ENCODE measurements around the gene RAC3. TPM values are rescaled to one million over a fixed set of nuclear protein-coding genes. Genes with fewer than 3 reads are reported as not detected.

RAC3 gene
- polyA plus RNA-seq, 1 donor (not counting 4 experiments of a cell fraction or from before 2014, with no cell fraction given), result 12.3 TPM

DNA sequence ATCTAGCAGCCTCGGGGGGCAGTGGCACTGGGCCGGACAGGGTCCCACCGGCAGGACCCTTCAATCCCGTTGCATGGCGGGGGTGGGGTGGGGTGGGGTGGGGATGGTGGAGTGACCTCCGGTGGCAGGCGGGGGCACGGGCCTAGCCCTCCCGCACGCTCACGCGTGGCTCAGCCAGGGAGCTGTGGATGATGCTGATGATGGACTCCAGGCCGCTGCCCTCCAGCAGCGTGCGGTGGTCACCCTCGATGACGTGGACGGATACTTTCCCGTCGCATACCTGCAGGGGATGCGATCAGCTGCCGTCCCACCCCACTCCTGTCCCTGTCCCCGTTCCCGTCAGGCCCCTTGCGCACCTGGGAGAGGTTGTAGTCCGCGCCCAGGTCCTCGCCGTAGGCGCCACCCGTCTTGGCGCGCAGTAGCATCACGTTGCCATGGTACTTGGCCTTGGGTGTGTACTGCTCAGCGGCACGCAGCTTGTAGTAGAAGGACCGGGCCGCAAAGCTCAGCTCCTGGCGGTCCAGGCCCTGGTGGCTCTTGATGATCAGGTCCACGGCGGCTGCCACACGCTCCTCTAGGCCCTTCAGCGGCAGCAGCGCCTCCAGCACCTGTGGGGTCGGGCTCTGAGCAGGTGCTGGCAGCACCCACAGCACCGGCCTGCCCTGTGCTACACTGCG lies 47.7 kb downstream of the RAC3 start:
- Histone ChIP-seq H3K27ac (ENCODE audit: control insufficient read depth, insufficient read depth, low read length) (no peak overlapping the region), H3K9ac (ENCODE audit: control insufficient read depth, extremely low read depth, insufficient read depth, low read length) (no peak overlapping the region), H3K9me3 (ENCODE audit: control insufficient read depth, low read depth, low read length) (no peaks in the 10 kb centered on the region), H4K20me1 (ENCODE audit: control insufficient read depth, extremely low read depth, insufficient read depth, low read length) (peaks cover 22% of the 10 kb centered on the region), H3K9me1 (ENCODE audit: control insufficient read depth, extremely low read depth, insufficient read depth, low read length) (no peaks in the 10 kb centered on the region), H3K36me3 (ENCODE audit: control insufficient read depth in 2 of 2, extremely low read depth in 1 of 2, insufficient read depth in 2 of 2, low read length in 2 of 2) (peaks cover 44% of the 10 kb centered on the region in 2 experiments), H3K4me1 (ENCODE audit: control insufficient read depth, extremely low read depth, insufficient read depth, low read length) (no peaks in the 10 kb centered on the region), H3K4me3 (ENCODE audit: control insufficient read depth in 2 of 3, extremely low read depth in 1 of 3, insufficient read depth in 2 of 3, low read depth in 1 of 3, low read length in 3 of 3) (no peak overlapping the region), H3K27me3 (ENCODE audit: control insufficient read depth, extremely low read depth, insufficient read depth, low read length) (no peaks in the 10 kb centered on the region), H3K79me2 (ENCODE audit: control insufficient read depth, insufficient read depth, low read length) (peaks cover 3% of the 10 kb centered on the region), H3K4me2 (ENCODE audit: control insufficient read depth, extremely low read depth, insufficient read depth, low read depth, low read length) (no peak overlapping the region), H2AFZ (ENCODE audit: control insufficient read depth, low read length) (no peak overlapping the region)
- FAIRE-seq (no peak), DNase-seq (ENCODE audit: low read depth, low spot score) (no peak)
- no peak for TF ChIP-seq EZH2 (IDR thresholded peaks at IDR 0.05; ENCODE audit: low read length)
- dilution Hi-C loops (cut with MboI; ENCODE audit: extremely low pct_ligation_motif_present, low sequenced_read_pairs), result no loop called here

DNA sequence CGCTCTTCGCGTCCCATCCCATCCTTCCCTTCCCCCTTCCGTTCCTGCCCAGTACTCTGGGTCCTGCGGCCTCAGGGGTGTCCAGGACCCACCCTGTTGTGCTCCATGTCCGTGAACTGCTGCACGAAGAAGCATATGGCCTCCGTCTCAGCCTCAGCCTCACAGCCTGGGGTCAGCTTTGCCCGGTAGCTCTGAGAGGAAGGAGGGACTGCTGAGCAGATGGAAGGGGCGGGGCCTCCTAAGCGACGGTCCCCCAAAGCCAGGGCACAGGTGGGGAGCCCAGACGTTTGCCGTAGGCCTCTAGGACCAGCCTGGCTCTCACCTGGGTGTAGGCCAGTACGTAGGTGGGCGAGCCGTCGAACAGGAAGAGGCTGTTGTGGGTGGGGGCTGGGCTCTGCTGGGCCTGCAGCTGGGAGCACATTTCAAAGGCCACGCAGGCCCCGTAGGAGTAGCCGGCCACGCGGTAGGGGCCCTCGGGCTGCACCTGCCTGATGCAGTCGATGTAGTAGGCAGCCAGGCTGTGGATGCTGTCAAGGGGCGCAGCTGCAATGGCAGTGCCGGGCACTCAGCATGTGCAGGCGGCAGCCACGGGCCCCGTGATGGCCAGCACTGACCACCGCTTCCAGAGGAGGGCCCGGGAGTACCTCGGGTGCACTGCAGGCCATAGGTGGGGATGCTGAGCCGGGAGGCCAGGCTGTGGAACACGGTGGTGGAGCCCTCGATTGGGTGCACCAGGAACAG lies 48.7 kb downstream of the RAC3 start:
- no peak for DNase-seq (ENCODE audit: low read depth, low spot score)
- no peaks in the 10 kb centered on the region for H3K9me3 ChIP-seq (ENCODE audit: control insufficient read depth, low read depth, low read length)
- no peaks in the 10 kb centered on the region for H3K27me3 ChIP-seq (ENCODE audit: control insufficient read depth, extremely low read depth, insufficient read depth, low read length)
- H3K4me2 ChIP-seq (ENCODE audit: control insufficient read depth, extremely low read depth, insufficient read depth, low read depth, low read length), result no peak overlapping the region
- no peak for FAIRE-seq
- H3K36me3 ChIP-seq (ENCODE audit: control insufficient read depth in 2 of 2, extremely low read depth in 1 of 2, insufficient read depth in 2 of 2, low read length in 2 of 2), result peaks cover 49 to 52% of the 10 kb centered on the region in 2 experiments
- no peak overlapping the region for H3K4me3 ChIP-seq (ENCODE audit: control insufficient read depth in 2 of 3, extremely low read depth in 1 of 3, insufficient read depth in 2 of 3, low read depth in 1 of 3, low read length in 3 of 3)
- TF ChIP-seq, protein P1, sequence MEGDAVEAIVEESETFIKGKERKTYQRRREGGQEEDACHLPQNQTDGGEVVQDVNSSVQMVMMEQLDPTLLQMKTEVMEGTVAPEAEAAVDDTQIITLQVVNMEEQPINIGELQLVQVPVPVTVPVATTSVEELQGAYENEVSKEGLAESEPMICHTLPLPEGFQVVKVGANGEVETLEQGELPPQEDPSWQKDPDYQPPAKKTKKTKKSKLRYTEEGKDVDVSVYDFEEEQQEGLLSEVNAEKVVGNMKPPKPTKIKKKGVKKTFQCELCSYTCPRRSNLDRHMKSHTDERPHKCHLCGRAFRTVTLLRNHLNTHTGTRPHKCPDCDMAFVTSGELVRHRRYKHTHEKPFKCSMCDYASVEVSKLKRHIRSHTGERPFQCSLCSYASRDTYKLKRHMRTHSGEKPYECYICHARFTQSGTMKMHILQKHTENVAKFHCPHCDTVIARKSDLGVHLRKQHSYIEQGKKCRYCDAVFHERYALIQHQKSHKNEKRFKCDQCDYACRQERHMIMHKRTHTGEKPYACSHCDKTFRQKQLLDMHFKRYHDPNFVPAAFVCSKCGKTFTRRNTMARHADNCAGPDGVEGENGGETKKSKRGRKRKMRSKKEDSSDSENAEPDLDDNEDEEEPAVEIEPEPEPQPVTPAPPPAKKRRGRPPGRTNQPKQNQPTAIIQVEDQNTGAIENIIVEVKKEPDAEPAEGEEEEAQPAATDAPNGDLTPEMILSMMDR (optimal IDR thresholded peaks at IDR 0.05 in 1 of 3, IDR thresholded peaks at IDR 0.05 in 1 of 3, conservative IDR thresholded peaks at IDR 0.05 in 1 of 3; ENCODE audit: extremely low read depth in 1 of 3, insufficient read depth in 2 of 3, low read length in 3 of 3), result no peak
- TF ChIP-seq EZH2 (IDR thresholded peaks at IDR 0.05; ENCODE audit: low read length), result no peak
- no peaks in the 10 kb centered on the region for H3K4me1 ChIP-seq (ENCODE audit: control insufficient read depth, extremely low read depth, insufficient read depth, low read length)
- H3K9ac ChIP-seq (ENCODE audit: control insufficient read depth, extremely low read depth, insufficient read depth, low read length), result no peak overlapping the region
- H3K9me1 ChIP-seq (ENCODE audit: control insufficient read depth, extremely low read depth, insufficient read depth, low read length), result no peaks in the 10 kb centered on the region
- dilution Hi-C loops (cut with MboI; ENCODE audit: extremely low pct_ligation_motif_present, low sequenced_read_pairs), result no loop called here
- peaks cover 3% of the 10 kb centered on the region for H3K79me2 ChIP-seq (ENCODE audit: control insufficient read depth, insufficient read depth, low read length)
- peaks cover 24% of the 10 kb centered on the region for H4K20me1 ChIP-seq (ENCODE audit: control insufficient read depth, extremely low read depth, insufficient read depth, low read length)
- H2AFZ ChIP-seq (ENCODE audit: control insufficient read depth, low read length), result no peak overlapping the region
- no peak overlapping the region for H3K27ac ChIP-seq (ENCODE audit: control insufficient read depth, insufficient read depth, low read length)
